T-helper 9 cell (primary cell): ENCODE results near the gene TMEM59L.

Experiments used
- DNase-seq: peaks from one replicate; pipeline ENCODE4 v3.0.0-alpha.2; 2020

The TMEM59L gene

DNA sequence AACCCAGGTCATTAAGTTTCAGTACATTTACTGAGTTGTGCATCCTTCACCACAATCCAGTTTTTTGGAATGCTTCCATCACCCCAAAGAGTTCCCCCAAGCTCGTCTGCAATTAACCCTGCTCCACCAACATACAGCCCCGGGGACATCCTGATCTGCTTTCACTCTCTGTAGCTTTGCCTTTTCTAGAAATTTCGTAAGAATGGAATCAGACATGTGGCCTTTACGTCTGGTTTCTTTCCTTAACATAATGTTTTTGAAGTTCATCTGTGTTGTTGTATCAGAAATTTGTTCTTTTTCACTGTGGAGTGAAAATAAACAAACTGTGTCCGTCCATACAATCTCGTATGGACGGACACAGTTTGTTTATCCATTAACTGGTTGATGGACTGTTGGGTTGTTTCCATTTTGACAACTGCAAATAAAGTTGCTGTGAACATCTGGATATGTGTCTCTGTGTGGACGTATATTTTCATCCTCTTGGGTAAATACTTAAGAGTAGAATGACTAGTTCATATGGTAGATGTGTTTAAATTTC is 27.1 kb downstream of the TMEM59L start:
- no peak for DNase-seq

DNA sequence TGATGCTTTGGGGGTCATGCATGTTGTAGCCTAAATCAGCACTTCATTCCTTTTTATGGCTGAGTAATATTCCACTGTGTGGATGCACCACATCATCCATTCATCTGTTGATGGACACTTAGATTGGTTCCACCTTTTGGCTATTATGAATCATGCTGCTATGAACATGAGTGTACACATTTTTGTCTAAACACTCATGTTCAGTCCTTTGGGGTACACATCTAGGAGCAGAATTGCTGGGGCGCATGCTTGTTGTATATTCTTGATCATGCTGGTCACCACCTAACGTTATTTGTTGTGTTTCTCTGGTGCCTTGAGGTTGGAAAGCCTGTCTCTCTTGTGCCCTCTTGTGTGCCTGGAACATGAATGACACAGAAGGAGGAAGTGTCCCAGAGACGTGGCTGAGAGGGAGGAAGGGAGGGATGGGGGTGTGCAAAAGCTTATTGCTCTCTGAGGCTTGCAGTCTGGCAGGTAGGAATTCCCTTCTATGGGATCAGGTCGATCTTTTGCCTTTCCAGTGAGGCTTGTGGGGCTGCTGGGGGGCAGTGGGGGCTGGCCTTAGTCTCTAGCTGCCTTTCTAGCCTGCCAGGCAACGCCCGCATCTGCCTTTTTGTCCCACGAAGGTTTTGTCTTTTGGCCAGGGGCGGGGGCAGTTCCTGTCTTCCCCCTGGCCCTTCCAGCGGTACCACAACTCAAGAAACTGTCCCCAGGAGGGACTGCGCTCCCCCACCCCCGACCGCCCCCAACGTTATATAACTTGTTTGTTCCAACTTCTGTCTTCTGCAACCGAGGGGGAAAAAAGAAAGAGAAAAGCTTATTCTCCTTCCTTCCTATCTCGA is 31.7 kb downstream of the TMEM59L start:
- DNase-seq: no peak

- DNase-seq: no peak
These were observed 32.4 kb downstream of the TMEM59L start for GRCh38 chr19:18645035-18645511.

DNA sequence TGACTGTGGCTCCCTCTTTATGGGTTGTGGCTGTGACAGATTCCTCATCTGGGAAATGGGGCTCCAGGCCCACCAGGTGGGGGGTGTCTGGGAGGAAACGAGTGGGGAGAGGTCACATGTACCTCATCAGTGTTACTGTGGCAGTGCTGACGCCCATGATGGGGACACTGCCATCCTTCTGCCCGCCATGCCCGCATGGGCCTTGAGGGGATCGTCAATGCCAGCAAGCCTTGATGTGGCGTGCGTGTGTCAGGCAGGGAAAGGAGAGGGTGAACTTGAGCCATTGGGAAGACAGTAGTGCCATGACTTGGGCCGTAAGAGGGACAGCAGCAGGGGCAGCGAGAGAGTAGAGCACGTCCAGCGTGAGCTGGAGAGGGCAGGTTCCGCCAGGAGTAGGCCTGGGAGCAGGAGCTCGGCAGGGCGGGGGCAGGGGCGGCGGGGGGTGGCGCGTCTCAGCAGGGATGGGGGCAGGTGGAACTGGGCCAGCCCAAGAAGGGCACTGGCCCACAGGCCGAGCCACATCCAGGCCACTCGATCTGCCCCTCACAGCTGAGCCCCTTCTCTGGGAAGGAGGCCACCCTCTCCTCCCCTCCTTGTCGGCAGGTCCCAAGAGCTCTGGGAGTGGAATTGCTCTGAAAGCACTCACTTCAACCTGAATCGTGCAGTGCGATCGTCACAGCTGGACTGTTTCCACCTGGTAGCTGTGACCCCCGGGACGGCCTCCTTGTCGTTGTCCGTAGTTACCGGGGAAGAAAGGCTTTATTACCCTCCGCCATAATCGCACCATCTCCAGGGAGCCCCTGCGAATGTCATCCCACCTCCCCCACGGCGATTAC is 34.1 kb downstream of the TMEM59L start:
- no peak for DNase-seq

DNA sequence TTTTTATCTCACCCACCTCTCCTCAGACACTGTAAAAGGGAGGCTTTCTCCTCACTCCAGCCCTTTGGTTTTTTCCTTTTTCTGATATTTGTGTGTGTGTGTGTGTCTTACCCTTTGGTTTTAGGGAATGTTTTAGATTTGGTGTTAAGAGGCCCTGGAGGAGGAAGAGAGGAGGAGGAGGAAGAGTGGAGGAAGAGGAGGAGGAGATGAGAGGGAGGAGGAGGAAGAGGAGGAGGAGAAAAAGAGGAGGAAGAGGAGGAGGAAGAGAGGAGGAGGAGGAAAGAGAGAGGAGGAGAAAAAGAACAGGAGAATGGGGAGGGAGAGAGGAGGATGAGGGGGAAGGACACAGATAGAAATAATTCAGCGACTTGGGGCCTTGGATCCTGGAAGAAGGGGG is 34.7 kb downstream of the TMEM59L start:
- DNase-seq: no peak

DNA sequence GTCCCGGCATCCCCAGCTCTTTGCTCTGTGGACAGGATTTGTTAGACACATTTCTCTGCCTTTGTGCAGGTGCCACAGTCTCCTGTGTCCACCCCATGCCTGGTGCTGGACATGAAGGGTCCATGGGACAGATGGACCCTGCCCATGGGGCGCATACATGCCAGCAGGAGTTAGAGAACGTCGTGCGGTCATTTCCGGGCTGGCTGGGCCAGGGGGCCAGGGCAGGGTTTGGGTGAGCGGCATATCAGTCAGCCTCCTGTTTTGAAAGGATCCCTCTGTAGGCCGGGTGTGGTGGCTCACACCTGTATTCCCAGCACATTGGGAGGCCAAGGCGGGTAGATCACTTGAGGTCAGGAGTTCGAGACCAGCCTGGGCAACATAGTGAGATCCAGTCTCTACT is 35.1 kb downstream of the TMEM59L start:
- DNase-seq: no peak

- no peak for DNase-seq
These were observed 36.3 kb downstream of the TMEM59L start for GRCh38 chr19:18648973-18649315.

DNA sequence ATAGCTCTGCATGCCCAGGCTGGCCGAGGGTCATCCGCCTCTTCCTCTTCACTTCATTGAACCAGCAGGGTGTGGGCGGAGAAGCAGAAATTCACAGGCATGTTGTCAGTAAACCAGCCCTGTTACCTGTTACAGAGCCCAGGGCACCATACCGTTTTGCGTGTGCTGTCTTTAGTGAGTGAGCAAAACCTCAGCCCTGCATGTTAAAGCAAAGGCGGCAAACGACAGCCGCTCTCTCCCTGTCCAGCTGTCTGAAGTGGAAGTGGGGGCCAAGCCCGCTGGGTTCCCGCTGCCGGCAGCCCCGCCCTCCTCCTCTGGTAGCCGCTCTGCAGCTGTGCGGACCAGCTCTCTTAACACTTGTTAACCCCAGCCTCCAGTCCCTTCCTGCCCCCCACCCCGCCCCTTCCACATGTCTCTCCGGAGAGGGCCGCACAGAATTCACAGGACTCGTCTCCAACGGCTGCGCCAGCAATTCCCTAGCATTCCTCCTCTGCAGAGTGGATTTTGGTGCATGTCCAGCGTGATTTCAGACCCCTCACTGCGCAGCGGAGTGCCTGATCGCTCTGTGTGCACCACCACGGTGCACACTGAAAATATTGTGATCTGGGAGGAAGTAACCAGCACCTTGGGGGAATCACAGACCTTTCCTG is 36.8 kb downstream of the TMEM59L start:
- no peak for DNase-seq

DNA sequence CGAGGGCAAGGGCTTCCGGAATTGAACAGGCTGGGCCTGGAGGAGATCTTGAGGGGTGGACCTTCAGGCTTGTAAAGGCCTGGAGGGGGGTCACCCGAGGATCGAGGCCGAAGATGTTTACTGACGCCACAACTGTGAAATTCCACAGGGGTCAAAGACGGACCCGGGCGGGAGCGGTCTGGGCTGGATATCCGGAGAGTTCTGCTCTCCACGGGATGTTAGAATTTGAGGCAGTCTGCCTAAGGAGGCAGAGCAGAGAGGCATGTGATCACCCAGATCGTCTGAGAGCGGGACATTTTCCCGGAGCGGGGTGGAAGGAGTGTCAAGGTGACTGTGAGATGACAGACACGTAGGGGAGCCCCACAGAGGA is 37.3 kb downstream of the TMEM59L start:
- no peak for DNase-seq

DNA sequence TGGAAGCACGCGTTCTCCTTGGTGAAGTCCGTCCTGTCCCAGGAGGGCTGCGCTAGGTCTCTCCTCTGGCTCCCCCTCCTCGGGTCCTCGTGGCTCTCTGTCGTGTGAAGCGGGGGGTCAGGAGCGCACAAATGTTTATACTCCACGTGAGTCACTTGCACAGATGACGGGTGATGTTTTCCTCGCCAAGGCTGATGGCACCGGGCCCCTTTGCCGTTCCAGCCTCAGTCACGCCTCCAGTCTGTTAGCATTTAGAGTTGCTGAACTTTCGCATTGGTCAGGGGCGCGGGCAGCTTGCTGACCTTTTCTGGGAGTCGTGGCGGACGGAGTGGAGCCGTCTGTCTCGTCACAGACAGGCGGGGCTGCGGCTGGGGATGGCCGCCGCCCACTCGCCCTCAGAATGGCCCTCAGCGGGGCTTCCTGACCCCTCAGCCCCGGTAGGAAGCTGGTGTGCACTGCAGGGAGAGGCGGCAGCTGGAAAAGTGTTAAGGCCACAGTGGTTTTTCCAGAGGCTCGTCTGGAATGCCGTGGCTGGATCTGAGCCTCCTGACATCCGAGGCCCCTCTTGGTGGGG is 37.9 kb downstream of the TMEM59L start:
- DNase-seq: no peak

DNA sequence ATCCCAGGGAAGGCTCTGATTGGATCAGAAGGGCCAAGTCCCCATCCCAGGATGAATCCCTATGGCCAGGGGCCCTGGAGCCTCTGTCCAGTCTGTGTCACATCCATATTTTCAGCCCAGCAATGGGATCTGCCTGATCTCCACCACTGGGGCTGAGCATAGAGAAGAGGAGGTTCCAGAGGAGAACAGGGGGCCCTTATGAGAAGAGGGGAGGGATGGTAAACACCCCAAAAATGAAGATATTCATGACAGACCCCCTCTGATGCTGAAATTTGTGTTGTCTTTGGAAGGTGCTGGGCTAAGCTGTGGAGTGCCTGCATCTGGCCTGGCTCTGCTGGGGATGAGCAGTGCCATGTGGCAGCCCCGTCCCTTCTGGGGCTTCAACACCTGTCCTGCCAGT is 38.6 kb downstream of the TMEM59L start:
- no peak for DNase-seq

DNA sequence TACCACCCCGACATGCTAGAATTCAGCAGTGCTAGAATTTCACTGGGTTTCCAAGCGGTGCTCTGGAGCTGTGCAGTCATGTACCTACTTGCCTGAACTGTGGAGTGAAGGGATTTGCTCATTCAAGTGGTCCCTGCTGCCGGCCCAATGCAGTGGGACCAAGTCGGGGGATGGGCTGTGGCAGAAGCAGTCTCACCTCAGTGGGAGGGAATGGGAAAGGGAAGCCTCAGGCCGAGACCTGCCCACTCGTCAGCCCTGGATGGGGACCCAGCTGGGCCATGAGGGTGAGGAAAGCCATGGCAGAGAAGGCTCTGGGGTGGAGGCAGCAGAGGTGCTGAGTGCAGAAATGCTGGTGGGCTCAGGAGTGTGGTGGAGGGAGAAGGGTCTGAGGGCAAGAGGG is 39.1 kb downstream of the TMEM59L start:
- no peak for DNase-seq

GRCh38 chr19:18653853-18654252 is 41.2 kb downstream of the TMEM59L start:
- DNase-seq: no peak

GRCh38 chr19:18654469-18654868 is 41.8 kb downstream of the TMEM59L start:
- no peak for DNase-seq

DNA sequence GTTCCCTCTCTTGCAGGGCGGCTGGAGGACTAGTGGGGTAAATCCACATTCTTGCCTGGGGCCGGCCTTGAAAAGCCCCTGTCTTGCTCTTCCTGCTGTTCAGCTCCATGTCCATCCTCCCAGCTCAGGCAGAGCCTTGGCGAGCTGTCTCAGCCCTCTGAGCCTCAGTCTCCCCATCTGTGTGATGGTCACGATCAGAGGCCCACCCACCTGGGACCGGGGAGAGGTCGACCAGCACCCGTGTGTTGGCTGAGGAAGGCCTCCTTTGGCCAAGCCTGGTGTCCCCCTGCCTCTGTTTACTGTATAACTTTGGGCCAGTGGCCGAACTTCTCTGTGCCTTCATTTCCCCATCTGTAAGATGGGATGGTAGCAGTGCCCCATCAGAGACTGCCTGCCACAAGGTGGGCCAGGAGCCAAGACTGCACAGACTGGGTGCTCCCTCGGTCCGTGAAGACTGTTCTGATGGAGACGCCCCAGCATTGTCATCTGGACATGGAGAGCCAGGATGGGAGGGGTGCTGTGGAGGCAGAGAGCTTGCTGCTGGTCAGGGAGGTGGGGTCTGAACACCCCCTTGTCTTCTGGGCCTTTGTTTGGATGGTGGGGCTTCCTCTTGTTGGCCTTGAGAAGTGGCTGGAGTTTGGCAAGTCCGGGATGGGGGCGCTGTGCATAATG is 42.6 kb downstream of the TMEM59L start:
- no peak for DNase-seq

- DNase-seq: no peak
These were observed 43.8 kb downstream of the TMEM59L start for GRCh38 chr19:18656337-18657086.

DNA sequence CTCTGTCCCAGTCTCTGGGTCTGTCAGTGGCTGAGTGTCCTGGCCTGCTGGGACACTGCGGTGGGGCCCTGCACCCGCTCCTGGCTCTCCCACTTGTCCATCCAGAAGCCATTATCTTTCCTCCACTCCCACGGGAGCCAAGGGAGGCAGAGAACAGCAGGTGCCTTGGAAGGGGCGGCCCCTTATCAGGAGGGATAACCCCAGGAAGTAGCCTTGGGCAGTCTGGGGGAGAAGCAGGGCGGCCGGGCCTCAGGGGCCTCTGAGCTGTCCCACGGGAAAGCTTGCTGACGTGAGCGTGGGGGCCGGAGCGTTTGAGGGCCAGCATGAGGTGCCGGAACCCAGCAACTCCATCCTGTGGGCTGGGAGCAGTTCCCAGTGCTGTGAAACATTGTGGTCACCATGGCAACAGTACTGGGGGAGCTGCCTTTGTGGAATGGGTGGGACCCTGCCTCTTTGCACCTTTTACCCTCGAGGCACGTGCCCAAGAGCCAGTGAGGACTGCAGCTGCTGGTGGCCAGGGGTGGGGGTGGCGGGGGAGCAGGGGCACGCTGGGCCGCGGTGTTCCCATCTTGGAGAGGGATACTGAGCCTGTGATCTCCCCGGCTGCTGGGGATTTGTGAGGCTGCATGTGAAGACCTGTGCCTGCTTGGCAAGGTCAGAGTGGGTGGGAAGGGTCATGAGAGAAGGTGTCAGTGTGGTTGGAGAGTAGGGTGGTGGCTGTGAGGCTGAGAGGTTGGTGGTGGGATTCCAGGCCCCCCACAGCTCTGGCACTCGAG is 45.1 kb downstream of the TMEM59L start:
- no peak for DNase-seq

DNA sequence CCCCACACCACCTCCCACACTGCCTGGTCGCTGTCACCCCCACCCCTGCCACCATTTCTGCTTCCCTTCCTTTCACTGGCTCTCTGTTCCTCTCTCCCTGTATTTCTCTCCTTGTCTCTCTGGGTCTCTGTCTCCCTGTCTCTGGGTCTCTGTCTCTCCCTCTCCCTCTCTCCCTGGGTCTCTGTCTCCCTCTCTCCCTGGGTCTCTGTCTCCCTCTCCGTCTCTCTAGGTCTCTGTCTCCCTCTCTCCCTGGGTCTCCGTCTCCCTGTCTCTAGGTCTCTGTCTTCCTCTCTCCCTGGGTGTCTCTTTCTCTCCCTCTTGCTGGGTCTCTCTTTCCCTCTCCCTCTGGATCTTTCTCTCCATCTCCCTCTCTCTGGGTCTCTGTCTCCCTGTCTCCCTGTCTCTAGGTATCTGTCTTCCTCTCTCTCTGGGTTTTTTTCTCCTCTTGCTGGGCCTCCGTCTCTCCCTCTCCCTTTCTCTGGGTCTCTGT is 45.7 kb downstream of the TMEM59L start:
- no peak for DNase-seq

DNA sequence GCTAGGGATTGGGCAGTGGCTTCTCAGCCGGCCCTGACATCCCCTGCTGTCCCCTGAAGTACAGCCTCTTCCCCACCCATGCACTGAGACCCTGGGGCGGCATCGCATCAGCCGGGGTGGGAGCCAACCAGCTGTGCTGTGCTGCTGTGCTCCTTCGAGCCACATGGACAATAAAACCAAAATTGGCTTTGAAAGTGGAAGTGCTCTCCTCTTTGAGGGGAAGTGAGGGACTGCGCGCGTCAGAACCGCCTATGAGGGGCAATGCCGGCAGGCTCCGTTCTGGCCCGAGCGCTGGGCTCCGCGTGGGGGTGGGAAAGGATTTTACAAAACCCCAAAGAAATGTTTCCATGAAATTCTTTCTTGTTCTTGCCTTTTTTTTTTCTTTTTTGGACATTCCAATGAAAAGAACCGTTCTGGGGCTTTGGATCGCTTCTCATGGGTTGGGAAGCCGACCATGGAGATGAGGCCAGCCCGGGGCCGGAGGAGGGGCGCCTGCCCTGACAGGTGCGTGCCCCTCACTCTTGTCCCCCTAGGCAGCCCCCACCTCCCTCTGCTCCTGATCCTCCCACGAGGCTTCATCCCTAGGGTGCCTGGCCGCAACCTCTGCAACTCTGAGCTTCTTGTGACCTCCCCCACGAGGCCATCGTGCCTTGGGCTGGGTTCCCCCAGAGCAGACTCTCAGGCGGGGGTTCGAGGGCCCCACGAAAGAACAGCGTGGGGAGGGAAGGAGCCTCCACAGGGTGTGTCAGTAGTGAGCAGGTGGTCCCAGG is 46.8 kb downstream of the TMEM59L start:
- no peak for DNase-seq
